HEK293 (cell line): ENCODE data around the gene MED13L.

ENCODE experiments used
- CTCF ChIA-PET: fragments of 350-600 bp; formaldehyde crosslinking; extraction: SDS; loops from one replicate; lab custom pipeline; 2021; ENCODE audit warnings: antibody characterized with exemption; lab: Yijun Ruan, JAX
- POLR2A ChIA-PET: fragments of 300-600 bp; formaldehyde crosslinking; extraction: SDS; loops from one replicate; lab custom pipeline; 2020; ENCODE audit warnings: antibody characterized with exemption, inconsistent platforms; lab: Yijun Ruan, JAX
- H3K27ac ChIP-seq: fragments of 200-500 bp; sonication (Bioruptor generic); 2 replicates; pipeline ENCODE4 v1.5.1; 2014; ENCODE audit warnings: low read depth, low read length, control low read depth, inconsistent platforms; ENCODE audit errors: extremely low read depth
- H3K36me3 ChIP-seq, 2 experiments: fragments of 200-500 bp in 1 of 2; sonication (Bioruptor generic) in 1 of 2; 1 replicate in 1 of 2; 2 replicates in 1 of 2; pipeline ENCODE4 v1.5.1; 2014 to 2017; ENCODE audit warnings: inconsistent platforms in 2 of 2, low read length in 2 of 2; ENCODE audit not compliant: control insufficient read depth in 2 of 2, insufficient read depth in 1 of 2
- H3K4me1 ChIP-seq: fragments of 200-500 bp; sonication (Bioruptor generic); 2 replicates; pipeline ENCODE4 v1.5.1; 2014; ENCODE audit warnings: mild to moderate bottlenecking, low read length, inconsistent platforms; ENCODE audit not compliant: control insufficient read depth, insufficient read depth
- H3K4me3 ChIP-seq: 2 replicates; pipeline ENCODE4 v1.5.1; 2011; ENCODE audit warnings: low read depth, mild to moderate bottlenecking, control low read depth, low read length, moderate library complexity
- H3K9me3 ChIP-seq: fragments of 200-500 bp; sonication (Bioruptor generic); 2 replicates; pipeline ENCODE4 v1.5.1; 2014; ENCODE audit warnings: low read depth, low read length, inconsistent platforms; ENCODE audit not compliant: control insufficient read depth, insufficient read depth
- GLI4 ChIP-seq: fragments of 450-650 bp; formaldehyde crosslinking; IDR thresholded peaks from 2 replicates; pipeline ENCODE4 v1.5.1; 2016; ENCODE audit warnings: missing biosample characterization, missing genetic modification characterization
- HIC1 ChIP-seq: fragments of 450-650 bp; formaldehyde crosslinking; IDR thresholded peaks from 2 replicates; pipeline ENCODE4 v1.5.1; 2016; ENCODE audit warnings: missing biosample characterization, missing genetic modification characterization
- IKZF3 ChIP-seq: fragments of 450-650 bp; IDR thresholded peaks from 2 replicates; pipeline ENCODE4 v1.5.0; 2018; ENCODE audit warnings: missing biosample characterization, mild to moderate bottlenecking, missing genetic modification characterization, moderate library complexity
- KLF8 ChIP-seq: fragments of 450-650 bp; formaldehyde crosslinking; IDR thresholded peaks from 2 replicates; pipeline ENCODE4 v1.5.1; 2016; ENCODE audit warnings: missing biosample characterization, missing genetic modification characterization
- OSR2 ChIP-seq: fragments of 450-650 bp; formaldehyde crosslinking; IDR thresholded peaks from 2 replicates; pipeline ENCODE4 v1.5.1; 2016; ENCODE audit warnings: missing biosample characterization, missing genetic modification characterization
- PRDM4 ChIP-seq: fragments of 450-650 bp; formaldehyde crosslinking; IDR thresholded peaks from 2 replicates; pipeline ENCODE4 v1.5.1; 2017; ENCODE audit warnings: missing biosample characterization, missing genetic modification characterization
- PRDM6 ChIP-seq: fragments of 450-650 bp; formaldehyde crosslinking; IDR thresholded peaks from 2 replicates; pipeline ENCODE4 v1.5.1; 2017; ENCODE audit warnings: missing biosample characterization, missing genetic modification characterization
- ZBTB44 ChIP-seq: fragments of 450-650 bp; IDR thresholded peaks from 2 replicates; pipeline ENCODE4 v1.5.1; 2018; ENCODE audit warnings: missing biosample characterization, mild to moderate bottlenecking, missing genetic modification characterization
- ZBTB7A ChIP-seq: fragments of 450-650 bp; formaldehyde crosslinking; IDR thresholded peaks from 2 replicates; pipeline ENCODE4 v1.5.1; 2016; ENCODE audit warnings: low read depth, missing biosample characterization, missing genetic modification characterization
- ZNF214 ChIP-seq: fragments of 450-650 bp; formaldehyde crosslinking; IDR thresholded peaks from 2 replicates; pipeline ENCODE4 v1.5.1; 2017; ENCODE audit warnings: missing biosample characterization, mild to moderate bottlenecking, missing genetic modification characterization, borderline replicate concordance
- ZNF324 ChIP-seq: fragments of 450-650 bp; formaldehyde crosslinking; IDR thresholded peaks from 2 replicates; pipeline ENCODE4 v1.5.1; 2016; ENCODE audit warnings: missing biosample characterization, missing genetic modification characterization
- ZNF518A ChIP-seq: fragments of 450-650 bp; formaldehyde crosslinking; conservative IDR thresholded peaks from 2 replicates; pipeline ENCODE4 v1.5.1; 2016; ENCODE audit warnings: low read depth, missing biosample characterization, missing genetic modification characterization
- ZNF558 ChIP-seq: fragments of 450-650 bp; formaldehyde crosslinking; IDR thresholded peaks from 2 replicates; pipeline ENCODE4 v1.5.1; 2016; ENCODE audit warnings: missing biosample characterization, missing genetic modification characterization
- ZNF596 ChIP-seq: fragments of 450-650 bp; IDR thresholded peaks from 2 replicates; pipeline ENCODE4 v1.5.0; 2018; ENCODE audit warnings: missing biosample characterization, mild to moderate bottlenecking, missing genetic modification characterization, moderate library complexity
- ZNF658 ChIP-seq: fragments of 450-650 bp; formaldehyde crosslinking; IDR thresholded peaks from 2 replicates; pipeline ENCODE4; 2016; ENCODE audit warnings: missing biosample characterization, missing genetic modification characterization
- ZNF670 ChIP-seq: fragments of 450-650 bp; formaldehyde crosslinking; IDR thresholded peaks from 2 replicates; pipeline ENCODE4 v1.5.1; 2016; ENCODE audit warnings: missing biosample characterization, missing genetic modification characterization, low read depth
- ZSCAN23 ChIP-seq: fragments of 450-650 bp; formaldehyde crosslinking; IDR thresholded peaks from 2 replicates; pipeline ENCODE4 v1.5.1; 2016; ENCODE audit warnings: missing biosample characterization, missing genetic modification characterization

The MED13L gene

GRCh38 chr12:116104167-116104767 is 173.2 kb downstream of the MED13L start (continued):
- TF ChIP-seq PRDM6 (tag by site-specific recombination) (peak; percentile 37; the same call in 1 of the 2 replicates), IKZF3 (no peak), ZBTB44 (tag by site-specific recombination) (no peak)

- H3K27ac ChIP-seq, result no peak overlapping the region
- ChIA-PET CTCF (no interaction called here), POLR2A (no interaction called here)
- H3K9me3 ChIP-seq, result no peaks in the 10 kb centered on the region
- peaks cover 0 to 3% of the 10 kb centered on the region in 2 experiments; a peak in 2 of 3 replicates for H3K36me3 ChIP-seq
- H3K4me1 ChIP-seq, result no peaks in the 10 kb centered on the region
- H3K4me3 ChIP-seq, result no peak overlapping the region
- no peak for TF ChIP-seq HIC1 (tag by site-specific recombination)
- no peak for TF ChIP-seq ZSCAN23
- TF ChIP-seq OSR2 (tag by site-specific recombination), result no peak
- no peak for TF ChIP-seq ZNF670
- TF ChIP-seq ZBTB7A (tag by site-specific recombination), result no peak
- TF ChIP-seq ZNF214 (tag by site-specific recombination), result no peak
- TF ChIP-seq ZNF518A (tag by site-specific recombination), result no peak
- no peak for TF ChIP-seq ZNF558 (tag by site-specific recombination)
- TF ChIP-seq ZNF324 (tag by site-specific recombination), result no peak
- no peak for TF ChIP-seq ZNF658 (tag by site-specific recombination)
- TF ChIP-seq PRDM4 (tag by site-specific recombination), result no peak
- TF ChIP-seq KLF8 (tag by site-specific recombination), result no peak
- TF ChIP-seq ZNF596 (tag by site-specific recombination), result no peak
- no peak for TF ChIP-seq GLI4 (tag by site-specific recombination)
Measured at GRCh38 chr12:116101991-116102390, 175.5 kb downstream of the MED13L start.
